Measurements from ENCODE around the gene TENM4. TPM values are rescaled to one million over a fixed set of nuclear protein-coding genes. Genes with fewer than 3 reads are reported as not detected.

The TENM4 gene
- total and polyA plus RNA-seq, 2 of the 8 experiments (the other 6 are each of a cell fraction or from before 2014, with no cell fraction given) = 3.5 to 7.2 TPM

- TF ChIP-seq CHD7 (IDR thresholded peaks at IDR 0.05; ENCODE audit: insufficient replicate concordance, low read length) = no peak
Measured at GRCh38 chr11:79409330-79409729, 31.5 kb downstream of the TENM4 start (continued).
